GM12891 (cell line): ENCODE measurements around the gene PIPOX.

ENCODE experiments used
- PAX5 ChIP-seq: IDR thresholded peaks from 2 replicates; pipeline ENCODE4 v1.6.1; 2011; ENCODE audit warnings: low read length, moderate library complexity, mild to moderate bottlenecking; ENCODE audit not compliant: insufficient read depth, severe bottlenecking
- POLR2A ChIP-seq: IDR thresholded peaks from 2 replicates; pipeline ENCODE4 v1.6.1; 2011; ENCODE audit warnings: low read depth, low read length, control low read depth
- POLR2AphosphoS5 ChIP-seq: IDR thresholded peaks from 2 replicates; pipeline ENCODE4 v1.6.1; 2011; ENCODE audit warnings: low read depth, low read length, control low read depth
- POU2F2 ChIP-seq: IDR thresholded peaks from 2 replicates; pipeline ENCODE4 v1.6.1; 2011; ENCODE audit warnings: low read depth, mild to moderate bottlenecking, control low read depth, low read length, moderate library complexity
- SPI1 ChIP-seq: IDR thresholded peaks from 2 replicates; pipeline ENCODE4 v1.6.1; 2011; ENCODE audit warnings: low read depth, low read length, control low read depth
- TAF1 ChIP-seq: IDR thresholded peaks from 2 replicates; pipeline ENCODE4 v1.6.1; 2011; ENCODE audit warnings: low read depth, low read length, control low read depth

DNA sequence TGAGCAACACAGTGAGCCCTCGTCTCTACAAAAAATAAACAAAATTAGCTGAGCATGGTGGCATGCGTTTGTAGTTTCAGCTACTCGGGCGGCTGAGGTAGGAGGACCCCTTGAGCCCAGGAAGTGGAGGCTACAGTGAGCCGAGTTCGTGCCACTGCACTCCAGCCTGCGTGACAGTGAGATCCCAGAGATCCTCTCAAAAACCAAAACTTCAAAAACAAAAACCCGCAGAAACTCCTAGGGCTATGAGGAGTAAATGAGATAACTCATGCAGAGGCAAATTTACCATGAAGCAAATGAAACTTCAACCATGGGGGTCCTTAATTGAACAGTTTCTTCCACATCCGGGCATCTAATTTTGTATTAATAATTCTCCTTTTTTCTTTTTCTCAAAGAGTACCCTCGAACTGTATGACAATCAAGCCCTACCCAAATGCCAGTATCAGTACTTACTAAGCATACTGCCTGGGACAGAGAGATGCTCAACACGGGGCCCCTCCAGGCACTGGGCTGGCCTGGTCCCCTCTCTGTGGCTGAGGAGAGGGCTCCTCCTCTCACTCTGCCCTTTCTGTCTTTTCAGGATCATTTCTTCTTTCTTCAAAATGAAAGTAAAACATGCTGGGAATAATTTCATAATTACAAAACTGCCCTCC lies 789 bp upstream of the PIPOX start:
- TF ChIP-seq POLR2AphosphoS5 (no peak), POLR2A (no peak), POU2F2 (no peak), SPI1 (no peak), PAX5 (no peak), TAF1 (no peak)
